ENCODE measurements around the gene APOBEC3H. TPM values are rescaled to one million over a fixed set of nuclear protein-coding genes. Genes with fewer than 3 reads are reported as not detected.
A peak's percentile ranks its signal among the peaks of the same experiment; 100 is the strongest.
"Not testable (repeated sequence)": the region's sequence is repeated elsewhere in the genome, so short reads cannot be mapped to it uniquely, and the experiment has no call there.

Gene APOBEC3H
- total and polyA plus RNA-seq, 9 of the 15 experiments (the other 6 are each of a cell fraction or from before 2014, with no cell fraction given): 0.10 to 0.21 TPM; not detected in 7

DNA sequence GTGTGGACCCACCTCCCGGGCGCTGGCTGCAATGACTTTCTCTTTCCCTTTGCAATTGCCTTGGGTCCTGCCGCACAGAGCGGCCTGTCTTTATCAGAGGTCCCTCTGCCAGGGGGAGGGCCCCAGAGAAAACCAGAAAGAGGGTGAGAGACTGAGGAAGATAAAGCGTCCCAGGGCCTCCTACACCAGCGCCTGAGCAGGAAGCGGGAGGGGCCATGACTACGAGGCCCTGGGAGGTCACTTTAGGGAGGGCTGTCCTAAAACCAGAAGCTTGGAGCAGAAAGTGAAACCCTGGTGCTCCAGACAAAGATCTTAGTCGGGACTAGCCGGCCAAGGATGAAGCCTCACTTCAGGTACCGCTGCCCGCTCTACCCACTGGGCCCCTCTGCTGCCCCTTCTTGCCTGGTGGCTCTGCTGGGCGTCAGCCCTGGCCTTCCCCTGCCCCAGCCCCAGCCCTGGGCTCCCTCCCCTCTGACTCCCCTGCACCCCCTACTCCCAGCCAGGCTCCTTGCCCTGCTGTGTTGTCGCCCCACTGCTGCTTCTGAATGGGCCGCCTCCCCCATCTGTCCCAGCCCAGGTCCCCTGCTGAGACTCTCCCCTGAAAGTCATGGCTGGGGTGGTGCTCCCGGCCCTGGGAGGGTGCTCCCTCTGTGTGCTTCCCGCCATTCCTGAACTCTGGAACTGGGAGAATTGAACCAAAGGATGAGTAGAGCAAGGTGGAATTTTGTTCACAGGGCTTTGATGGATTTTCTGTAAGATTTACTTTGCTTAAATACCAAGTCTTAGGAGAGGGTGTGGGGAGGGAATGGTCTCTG, 19.8 kb upstream of the APOBEC3H start, which contains the start of gene APOBEC3G (continued):
- TF ChIP-seq, protein P1, sequence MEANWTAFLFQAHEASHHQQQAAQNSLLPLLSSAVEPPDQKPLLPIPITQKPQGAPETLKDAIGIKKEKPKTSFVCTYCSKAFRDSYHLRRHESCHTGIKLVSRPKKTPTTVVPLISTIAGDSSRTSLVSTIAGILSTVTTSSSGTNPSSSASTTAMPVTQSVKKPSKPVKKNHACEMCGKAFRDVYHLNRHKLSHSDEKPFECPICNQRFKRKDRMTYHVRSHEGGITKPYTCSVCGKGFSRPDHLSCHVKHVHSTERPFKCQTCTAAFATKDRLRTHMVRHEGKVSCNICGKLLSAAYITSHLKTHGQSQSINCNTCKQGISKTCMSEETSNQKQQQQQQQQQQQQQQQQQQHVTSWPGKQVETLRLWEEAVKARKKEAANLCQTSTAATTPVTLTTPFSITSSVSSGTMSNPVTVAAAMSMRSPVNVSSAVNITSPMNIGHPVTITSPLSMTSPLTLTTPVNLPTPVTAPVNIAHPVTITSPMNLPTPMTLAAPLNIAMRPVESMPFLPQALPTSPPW (CRISPR knock-in tag; IDR thresholded peaks at IDR 0.05): peak; percentile 43
- TF ChIP-seq KDM1A (IDR thresholded peaks at IDR 0.05) (peak in 1 of 2 experiments; percentile 13; a peak in 1 of 4 replicates), RBFOX2 (IDR thresholded peaks at IDR 0.05; ENCODE audit: low read depth, low read length) (peak; percentile 34; the same call in 1 of the 2 replicates)

DNA sequence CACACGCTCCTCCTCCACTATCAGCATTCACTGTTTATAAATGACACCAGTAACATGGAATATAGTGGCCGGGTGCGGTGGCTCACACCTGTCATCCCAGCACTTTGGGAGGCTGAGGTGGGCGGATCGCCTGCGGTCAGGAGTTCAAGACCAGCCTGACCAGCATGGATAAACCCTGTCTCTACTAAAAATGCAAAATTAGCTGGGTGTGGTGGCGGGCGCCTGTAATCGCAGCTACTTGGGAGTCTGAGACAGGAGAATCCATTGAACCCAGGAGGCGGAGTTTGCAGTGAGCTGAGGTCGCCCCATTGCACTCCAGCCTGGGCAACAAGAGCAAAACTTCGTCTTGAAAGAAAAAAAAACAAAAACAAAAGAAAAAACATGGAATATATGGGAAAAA, 19.1 kb upstream of the APOBEC3H start:
- H3K36me3 ChIP-seq (ENCODE audit: control insufficient read depth, insufficient read depth, low read length); H3K9me3 ChIP-seq (replicated peaks; ENCODE audit: control insufficient read depth, insufficient read depth, low read depth, low read length); H3K27me3 ChIP-seq (ENCODE audit: control insufficient read depth in 2 of 2, insufficient read depth in 2 of 2, low read length in 2 of 2); BruUV-seq (replicated peaks); DNase-seq (ENCODE audit: extremely low read depth in 1 of 4, low spot score in 3 of 4); H4K20me1 ChIP-seq (replicated peaks; ENCODE audit: control insufficient read depth, insufficient read depth, low read length); H3K9me1 ChIP-seq (ENCODE audit: control insufficient read depth, insufficient read depth, low read length); H3K79me2 ChIP-seq (ENCODE audit: control insufficient read depth, insufficient read depth, low read length); CTCF ChIA-PET (ENCODE audit: low intra/inter-chr PET ratio); intact Hi-C loops (cut with micrococcal nuclease); H2AFZ ChIP-seq (ENCODE audit: low read depth, low read length); ATAC-seq; FAIRE-seq: not testable (repeated sequence)
- peak overlapping the region; percentile 61; the same call in 1 of the 3 replicates for H3K27ac ChIP-seq (ENCODE audit: extremely low read depth, low read depth, low read length)
- POLR2A ChIA-PET: interaction anchor here (0.9 to 1.0 kb wide), 2 partner anchors 10 to 242 kb away, joined by 3 to 6 read pairs; no protein-coding TSS in a partner anchor
- in situ Hi-C loops (cut with MboI): loop anchor here (5.0 kb wide), 1 partner anchor 36 kb away; the partner anchor contains the start of gene APOBEC3F
- H3K4me3 ChIP-seq: peak overlapping the region; percentile 48
- WGBS (ENCODE audit: insufficient coverage, low coverage, missing lambda C conversion rate): 76% methylated on average over 11 of the region's 12 CpGs
- peak overlapping the region; percentile 78 for H3K4me2 ChIP-seq (ENCODE audit: insufficient read depth, low read length)
- H3K4me1 ChIP-seq (replicated peaks in 1 of 2; ENCODE audit: control insufficient read depth in 2 of 2, insufficient read depth in 2 of 2, low read length in 2 of 2): peaks cover 0 to 20% of the 10 kb centered on the region in 2 experiments; a peak in 4 of 5 replicates
- H3K9ac ChIP-seq (ENCODE audit: insufficient read depth in 1 of 2, low read depth in 2 of 2, low read length in 2 of 2): peak overlapping the region in 1 of 2 experiments; percentile 59; a peak in 2 of 4 replicates

Data from K562 (cell line).